CD4-positive, alpha-beta T cell treated with Interleukin-1 beta for 1 hour (primary cell): ENCODE data around the gene STARD13.

ENCODE experiments used
- DNase-seq, 2 donors: peaks; one replicate each; pipeline ENCODE4 v3.0.0-alpha.2; 2020 to 2022

The STARD13 gene

DNA sequence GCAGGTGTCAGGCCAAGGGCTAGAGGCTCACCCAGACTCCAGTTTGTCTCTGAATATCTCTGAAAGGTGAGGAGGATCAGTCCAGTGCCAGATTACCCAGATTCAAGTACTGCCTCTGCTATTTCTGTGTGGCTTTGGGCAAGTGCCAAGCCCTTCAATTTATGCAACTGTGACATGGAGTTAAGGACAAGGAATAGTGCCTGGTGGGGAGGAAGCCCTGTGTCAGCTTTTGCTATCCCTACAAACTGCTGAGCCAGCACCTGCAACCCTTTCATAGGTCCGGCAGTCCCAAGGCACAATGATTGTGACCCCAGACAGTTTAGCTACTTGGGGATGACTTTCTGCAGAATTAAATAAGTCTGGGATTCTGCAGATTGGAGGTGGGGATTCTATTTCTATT lies 146.4 kb downstream of the STARD13 start:
- DNase-seq: no peak

DNA sequence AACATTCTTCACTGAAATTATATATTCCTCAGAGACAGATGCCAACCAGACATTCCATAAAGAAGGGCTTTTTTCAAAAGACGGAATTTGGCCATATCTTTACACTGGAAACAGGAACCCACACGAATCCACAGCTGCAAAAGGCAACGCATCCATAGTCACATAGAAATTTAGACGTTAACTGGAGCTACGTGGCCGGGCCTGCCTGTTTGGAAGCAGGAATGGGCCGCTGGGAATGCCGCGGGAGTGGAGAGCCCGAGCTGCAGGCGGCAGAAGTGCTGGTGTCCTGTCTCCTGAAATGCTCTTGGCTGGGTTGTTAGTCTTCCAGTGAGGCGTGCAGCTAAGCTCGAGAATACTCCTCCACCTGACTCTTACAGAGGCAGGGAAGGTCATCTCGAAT lies 147.1 kb downstream of the STARD13 start:
- DNase-seq: no peak

DNA sequence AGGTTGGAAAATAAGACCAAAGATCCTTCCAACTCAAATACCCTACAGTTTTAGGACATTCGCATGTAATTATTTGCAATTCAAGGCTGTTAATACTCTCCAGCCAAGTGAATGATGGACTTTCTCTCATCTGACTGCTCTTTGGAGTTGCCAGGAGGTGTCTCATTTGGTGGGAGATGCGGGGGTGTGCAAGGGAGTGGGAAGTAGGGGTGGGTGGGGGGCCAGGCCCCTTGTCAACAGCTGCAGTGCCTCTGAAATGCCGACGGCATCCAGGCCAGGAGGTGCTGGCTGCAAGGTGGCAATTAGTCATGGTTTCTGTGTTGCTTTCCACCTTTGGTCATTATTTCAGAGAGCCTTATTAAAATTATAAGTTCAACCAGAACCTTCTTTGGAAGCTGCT lies 147.8 kb downstream of the STARD13 start:
- no peak for DNase-seq

DNA sequence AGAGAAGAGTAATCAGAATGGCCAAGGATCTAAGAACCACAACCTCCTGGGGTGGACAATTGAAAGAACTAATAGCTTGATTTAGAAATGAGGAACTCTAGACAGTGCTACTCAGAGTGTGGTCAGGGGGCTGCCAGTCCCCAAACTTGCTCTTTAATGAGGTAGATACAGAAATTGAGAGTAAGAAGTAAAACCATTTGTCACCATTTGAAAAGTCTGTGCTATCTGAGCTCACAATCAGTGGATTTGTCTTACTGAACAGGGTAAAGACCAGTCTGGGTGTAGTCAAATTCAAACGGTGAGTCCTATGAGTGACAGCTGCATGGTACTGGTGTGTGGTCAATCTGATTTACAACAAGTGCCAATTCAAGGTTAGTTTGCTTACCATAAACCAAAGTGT lies 150.5 kb downstream of the STARD13 start:
- no peak for DNase-seq

DNA sequence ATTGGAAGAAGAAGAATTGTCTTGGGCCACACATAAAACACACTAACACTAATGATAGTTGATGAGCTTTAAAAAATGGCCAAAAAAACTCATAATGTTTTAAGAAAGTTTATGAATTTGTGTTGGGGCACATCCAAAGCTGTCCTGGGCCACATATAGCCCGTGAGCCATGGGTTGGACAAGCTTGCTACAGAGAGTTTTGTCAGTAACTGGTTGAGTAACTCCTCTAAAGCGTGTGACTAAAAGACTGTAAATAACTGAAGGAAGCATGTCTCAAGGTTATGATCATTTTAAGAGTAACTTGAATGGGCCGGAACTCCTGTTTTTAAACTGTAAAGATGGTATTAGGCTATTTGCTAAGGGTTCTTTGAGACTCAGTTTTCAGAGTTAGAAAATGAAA lies 151.3 kb downstream of the STARD13 start:
- no peak for DNase-seq

GRCh38 chr13:33132644-33133440 lies 152.7 kb downstream of the STARD13 start:
- DNase-seq: no peak

GRCh38 chr13:33129886-33130285 lies 155.7 kb downstream of the STARD13 start:
- no peak for DNase-seq

GRCh38 chr13:33129094-33129832 lies 156.3 kb downstream of the STARD13 start:
- DNase-seq: no peak

GRCh38 chr13:33128134-33128533 lies 157.4 kb downstream of the STARD13 start:
- DNase-seq: no peak

DNA sequence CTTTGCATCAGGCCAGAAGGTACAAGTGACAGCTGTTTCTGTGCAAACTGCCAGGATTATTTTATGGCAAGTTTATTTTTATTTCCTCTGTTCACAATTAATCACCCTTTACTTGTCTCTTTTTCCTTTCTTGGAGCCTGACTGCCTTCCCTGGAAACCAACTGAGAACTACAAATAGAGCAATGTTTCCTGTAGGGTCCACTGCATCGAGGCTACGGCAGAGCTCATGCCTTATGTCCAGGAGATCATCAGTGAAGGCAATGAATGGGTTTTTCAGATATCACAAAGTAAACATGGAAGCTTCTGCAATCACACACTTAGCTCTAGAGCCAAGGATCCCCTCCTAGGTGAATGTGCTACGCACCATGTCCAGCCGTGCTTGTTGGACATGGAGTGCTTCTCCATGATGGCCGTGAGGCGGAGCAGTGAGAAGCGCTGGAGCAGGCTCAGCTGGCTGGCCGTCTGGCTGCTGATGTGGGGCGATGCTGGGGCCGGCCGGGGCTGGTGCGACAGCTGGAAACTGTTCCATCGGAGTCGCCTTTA lies 158.5 kb downstream of the STARD13 start:
- no peak for DNase-seq

DNA sequence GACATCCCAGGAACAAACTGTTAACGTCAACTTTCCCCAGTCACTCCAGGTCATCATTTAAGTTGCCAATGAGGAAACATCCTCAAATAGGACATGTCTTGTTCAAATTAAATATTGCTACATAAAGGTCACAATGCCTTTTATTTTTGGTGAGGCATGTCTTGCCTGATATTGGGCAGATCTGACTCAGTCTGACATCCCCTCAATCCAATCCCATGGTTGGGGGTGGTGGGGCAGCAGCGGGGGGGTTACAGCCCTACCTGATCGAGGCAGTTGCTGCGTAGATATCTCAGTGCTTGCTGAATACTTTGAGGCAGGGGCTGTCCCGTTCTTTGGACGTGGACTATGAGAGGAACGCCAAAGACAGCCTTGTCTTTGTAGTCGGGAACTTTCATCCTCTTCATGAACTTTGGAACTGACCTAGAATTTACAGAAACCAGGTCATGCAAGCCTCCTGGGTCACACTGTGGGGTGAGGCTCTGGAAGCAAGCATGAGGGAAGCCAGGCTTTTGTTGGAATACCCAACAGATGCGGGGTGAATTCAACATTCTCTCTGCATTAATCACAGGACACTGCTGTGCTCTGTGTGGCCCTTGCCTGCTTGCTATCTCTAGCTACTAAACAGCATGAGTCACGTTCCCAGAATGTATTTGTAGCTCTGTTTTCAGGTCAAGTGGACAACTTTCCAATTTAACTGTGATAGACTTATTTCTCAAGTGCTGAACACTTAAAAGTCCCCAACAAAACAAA lies 159.6 kb downstream of the STARD13 start:
- DNase-seq: no peak

DNA sequence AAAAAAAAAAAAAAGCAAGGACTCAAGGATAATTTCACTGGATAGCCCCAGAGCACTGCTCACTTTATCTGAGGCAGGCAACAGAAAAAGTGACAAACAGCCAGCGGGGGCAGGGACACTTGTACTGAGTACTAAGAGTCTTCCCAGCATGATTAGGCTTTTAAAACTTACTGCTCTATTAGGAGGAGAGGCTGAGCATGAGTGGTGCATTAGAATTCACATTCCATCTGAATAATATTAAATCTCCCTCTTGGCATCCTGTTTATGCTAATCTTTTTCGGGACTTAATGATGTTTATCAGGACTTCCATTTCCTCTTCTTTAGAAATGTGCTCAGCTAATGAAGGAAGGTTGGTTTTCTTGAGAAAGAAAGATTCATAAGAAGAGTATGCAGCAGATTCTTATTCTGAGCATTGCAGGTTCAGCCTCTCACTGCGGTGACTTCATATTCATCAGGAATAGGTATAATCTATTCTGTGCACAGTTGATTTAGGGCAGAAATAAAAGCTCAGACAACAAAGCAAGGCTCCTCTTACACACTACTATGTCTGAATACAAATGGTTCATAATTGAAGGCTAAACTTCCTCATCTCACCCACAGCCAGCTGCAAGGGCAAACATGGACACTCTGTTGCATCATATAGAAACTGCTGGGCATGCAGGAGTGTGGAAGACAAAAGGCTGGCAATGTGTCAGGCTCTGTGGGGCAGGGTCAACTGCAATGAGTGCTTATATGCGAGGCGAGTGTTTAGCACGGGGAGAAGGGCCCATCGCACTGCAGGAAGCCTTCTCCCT lies 162.3 kb downstream of the STARD13 start:
- peak in 1 of 2 donors; percentile 28 for DNase-seq

DNA sequence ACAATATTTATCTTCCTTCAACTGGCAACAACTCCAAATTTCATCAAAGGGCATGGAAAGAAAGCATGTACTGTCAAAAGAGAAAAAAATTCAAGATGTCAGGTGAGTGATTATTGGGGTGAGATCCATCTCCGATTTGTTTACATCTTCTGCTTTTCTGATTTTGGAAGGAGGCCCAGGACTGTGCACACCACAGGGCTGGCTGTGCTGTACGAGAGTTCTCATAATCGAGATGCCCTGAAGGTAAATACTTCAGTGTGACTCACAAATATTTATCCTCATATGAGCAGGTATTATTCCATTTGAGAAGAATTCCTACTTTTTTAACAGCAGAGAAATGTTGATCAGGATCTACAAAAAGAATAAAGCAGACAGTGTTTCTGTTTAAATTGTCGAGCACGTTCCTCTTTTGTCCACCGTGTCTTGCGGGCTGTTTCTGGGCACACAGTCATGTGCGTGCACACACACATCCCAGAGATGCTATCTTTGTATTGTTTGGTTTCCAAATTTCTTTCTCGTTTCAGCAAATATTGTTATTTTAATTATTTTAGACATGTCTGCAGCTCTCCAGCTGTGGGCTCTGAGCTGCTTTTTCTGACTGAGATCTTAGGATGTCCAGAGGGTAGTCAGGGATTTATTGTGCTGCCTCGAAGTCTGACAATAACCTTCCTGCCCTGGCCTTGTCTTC lies 165.6 kb downstream of the STARD13 start:
- DNase-seq: no peak

GRCh38 chr13:33119022-33119781 lies 166.4 kb downstream of the STARD13 start:
- no peak for DNase-seq

DNA sequence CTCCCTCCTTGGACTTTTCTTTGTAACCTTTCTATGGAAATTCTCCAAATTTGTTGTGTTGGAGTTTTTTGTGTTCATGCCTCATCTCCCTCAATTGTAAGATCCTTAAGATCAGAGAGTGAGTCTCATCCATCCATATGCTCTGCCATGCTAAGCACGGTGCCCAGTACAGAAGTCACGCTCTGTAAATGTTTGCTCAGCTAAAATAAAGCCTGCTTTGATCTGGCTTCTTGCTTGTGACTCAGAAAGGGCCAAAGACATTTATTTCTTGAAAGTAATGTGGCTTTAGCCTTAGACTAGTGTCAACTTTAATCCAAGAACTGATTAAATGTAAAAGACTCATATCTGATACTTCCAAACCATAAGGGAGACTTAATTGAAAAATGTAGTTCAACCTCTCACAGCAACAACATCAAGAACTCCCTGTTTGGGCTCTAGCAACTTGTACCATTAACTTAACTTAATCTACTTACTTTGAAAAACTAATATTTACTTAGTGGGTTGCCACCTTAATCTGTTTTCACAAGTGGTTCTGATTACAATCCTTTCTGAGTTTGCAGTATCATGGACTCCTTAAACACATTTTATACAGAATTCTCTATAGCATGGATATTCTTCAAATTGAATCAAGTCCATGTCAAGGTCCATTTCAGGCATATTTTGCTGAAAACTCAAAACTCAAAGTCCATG lies 169.1 kb downstream of the STARD13 start:
- DNase-seq: no peak

- no peak for DNase-seq
Measured at GRCh38 chr13:33115274-33115673, 170.3 kb downstream of the STARD13 start.

GRCh38 chr13:33114146-33114545 lies 171.4 kb downstream of the STARD13 start:
- DNase-seq: no peak

DNA sequence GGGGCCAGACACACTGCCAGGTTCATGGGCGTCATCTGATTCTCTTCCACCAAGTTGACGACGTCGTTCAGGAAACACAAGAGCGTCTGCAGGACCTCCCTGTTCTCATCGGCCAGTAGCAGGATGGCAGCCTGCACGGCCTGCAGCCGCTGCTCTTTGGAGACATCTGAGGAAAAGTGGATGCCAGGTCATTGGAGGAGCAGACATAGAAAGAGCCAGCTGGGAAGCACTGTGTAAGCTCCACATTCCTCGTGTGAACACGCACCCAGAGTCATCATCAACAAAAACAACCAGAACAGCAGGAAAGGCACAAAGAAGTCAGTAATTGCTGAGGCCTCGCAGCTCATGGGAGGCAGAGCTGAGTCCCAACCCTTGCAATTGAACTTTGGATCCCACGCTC lies 172.8 kb downstream of the STARD13 start:
- DNase-seq: no peak

- DNase-seq: no peak
Measured at GRCh38 chr13:33111414-33112110, 174.0 kb downstream of the STARD13 start.
